Right atrium auricular region (tissue), 2 donors: Measurements from ENCODE around the gene LIPA. TPM values are rescaled to one million over a fixed set of nuclear protein-coding genes. Genes with fewer than 3 reads are reported as not detected.
"Not testable (repeated sequence)": the region's sequence is repeated elsewhere in the genome, so short reads cannot be mapped to it uniquely, and the experiment has no call there.

Experiments used
- DNase-seq: peaks from one replicate; pipeline ENCODE4 v3.0.0-alpha.2; 2019; ENCODE audit warnings: low spot score
- H3K27ac ChIP-seq, 2 donors: fragments of 200-600 bp; sonication (generic); 1 replicate in 1 of 2; 2 replicates in 1 of 2; pipeline ENCODE4 v1.5.1; 2016 to 2019
- H3K27me3 ChIP-seq, 2 donors: fragments of 200-600 bp; sonication (generic); one replicate each; pipeline versions ENCODE4 v1.5.1 to v1.6.0; 2017 to 2019
- H3K36me3 ChIP-seq: fragments of 200-600 bp; sonication (generic); one replicate; pipeline ENCODE4 v1.5.1; 2016
- H3K4me1 ChIP-seq, 2 donors: fragments of 200-600 bp; sonication (generic); one replicate each; pipeline versions ENCODE4 v1.5.1 to v1.6.0; 2017 to 2019
- H3K4me3 ChIP-seq, 2 donors: fragments of 200-600 bp; sonication (generic); 1 replicate in 1 of 2; 2 replicates in 1 of 2; pipeline ENCODE4 v1.5.1; 2017 to 2019; ENCODE audit warnings: mild to moderate bottlenecking in 1 of 2, moderate library complexity in 1 of 2
- H3K9me3 ChIP-seq, 2 donors: fragments of 200-600 bp; sonication (generic); one replicate each; pipeline ENCODE4 v1.5.1; 2019
- total RNA-seq, 2 donors: library from RNA; depleted of rRNA; stranded (reverse); fragments of >200 nt; gene quantifications; one replicate each; pipeline ENCODE4 v1.1.0, GENCODE V29; 2016
- TF ChIP-seq, protein P1 (sequence below), 2 donors: fragments of 200-600 bp; sonication (generic); IDR thresholded peaks; one replicate each; pipeline ENCODE4 v1.5.1; 2019; ENCODE audit warnings: antibody characterized with exemption in 2 of 2

LIPA gene
- total RNA-seq, 2 donors from 2014 or later = 17.6 to 25.7 TPM

DNA sequence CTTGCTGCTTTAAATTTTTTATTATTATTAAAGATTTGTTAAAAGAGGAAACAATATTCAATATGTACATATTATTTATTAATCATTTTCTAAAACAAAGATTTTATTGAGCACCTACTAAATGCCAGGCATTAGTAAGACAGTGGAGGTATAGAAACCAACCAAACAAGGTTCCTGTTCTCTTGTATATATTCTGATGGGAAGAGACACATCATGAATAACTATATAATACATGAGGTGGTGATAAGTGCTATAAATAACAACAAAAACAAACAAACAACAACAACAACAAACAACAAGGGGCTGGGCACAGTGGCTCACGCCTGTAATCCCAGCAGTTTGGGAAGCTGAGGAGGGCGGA, 630 bp upstream of the LIPA start:
- no peaks in the 10 kb centered on the region for H3K9me3 ChIP-seq
- TF ChIP-seq, protein P1, sequence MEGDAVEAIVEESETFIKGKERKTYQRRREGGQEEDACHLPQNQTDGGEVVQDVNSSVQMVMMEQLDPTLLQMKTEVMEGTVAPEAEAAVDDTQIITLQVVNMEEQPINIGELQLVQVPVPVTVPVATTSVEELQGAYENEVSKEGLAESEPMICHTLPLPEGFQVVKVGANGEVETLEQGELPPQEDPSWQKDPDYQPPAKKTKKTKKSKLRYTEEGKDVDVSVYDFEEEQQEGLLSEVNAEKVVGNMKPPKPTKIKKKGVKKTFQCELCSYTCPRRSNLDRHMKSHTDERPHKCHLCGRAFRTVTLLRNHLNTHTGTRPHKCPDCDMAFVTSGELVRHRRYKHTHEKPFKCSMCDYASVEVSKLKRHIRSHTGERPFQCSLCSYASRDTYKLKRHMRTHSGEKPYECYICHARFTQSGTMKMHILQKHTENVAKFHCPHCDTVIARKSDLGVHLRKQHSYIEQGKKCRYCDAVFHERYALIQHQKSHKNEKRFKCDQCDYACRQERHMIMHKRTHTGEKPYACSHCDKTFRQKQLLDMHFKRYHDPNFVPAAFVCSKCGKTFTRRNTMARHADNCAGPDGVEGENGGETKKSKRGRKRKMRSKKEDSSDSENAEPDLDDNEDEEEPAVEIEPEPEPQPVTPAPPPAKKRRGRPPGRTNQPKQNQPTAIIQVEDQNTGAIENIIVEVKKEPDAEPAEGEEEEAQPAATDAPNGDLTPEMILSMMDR (IDR thresholded peaks at IDR 0.05) = no peak
- H3K27me3 ChIP-seq = no peaks in the 10 kb centered on the region
- H3K4me1 ChIP-seq = peaks cover 0 to 12% of the 10 kb centered on the region in 2 donors
- H3K27ac ChIP-seq = peak overlapping the region; percentile 89
- H3K36me3 ChIP-seq = no peaks in the 10 kb centered on the region
- no peak for DNase-seq
- H3K4me3 ChIP-seq = peak overlapping the region; percentile 97 to 98

DNA sequence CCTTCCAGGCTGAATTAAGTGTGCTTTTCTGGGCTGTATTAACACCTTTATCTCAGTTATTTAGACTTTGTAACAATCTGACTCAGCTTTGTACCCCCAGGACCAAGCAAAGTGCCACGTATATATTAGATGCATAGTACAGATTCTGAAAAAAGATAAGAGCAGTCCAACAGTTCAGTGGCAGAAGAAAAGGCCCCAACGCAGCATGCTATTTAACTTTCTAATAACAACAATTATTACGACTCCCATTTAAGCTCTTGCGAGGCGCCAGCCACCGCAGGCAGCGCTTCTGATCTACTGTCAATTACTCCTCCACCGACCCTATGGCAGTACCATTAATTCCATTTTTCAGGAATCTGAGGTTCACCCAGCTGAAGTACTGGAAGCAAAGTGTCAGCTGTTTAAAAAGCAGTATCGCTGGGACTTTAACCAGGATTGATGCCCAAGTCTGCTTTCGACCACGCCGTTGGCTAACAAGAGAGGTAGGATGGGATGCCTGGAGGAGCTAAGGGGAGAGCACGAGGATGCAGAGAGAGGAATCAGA, 638 bp downstream of the LIPA start:
- H3K36me3 ChIP-seq = no peaks in the 10 kb centered on the region
- DNase-seq = no peak
- H3K9me3 ChIP-seq = no peaks in the 10 kb centered on the region
- peak overlapping the region; percentile 89 for H3K27ac ChIP-seq
- H3K4me3 ChIP-seq = peak overlapping the region; percentile 97 to 98
- TF ChIP-seq, protein P1 (IDR thresholded peaks at IDR 0.05) = no peak
- no peaks in the 10 kb centered on the region for H3K27me3 ChIP-seq
- H3K4me1 ChIP-seq = peaks cover 0 to 12% of the 10 kb centered on the region in 2 donors

DNA sequence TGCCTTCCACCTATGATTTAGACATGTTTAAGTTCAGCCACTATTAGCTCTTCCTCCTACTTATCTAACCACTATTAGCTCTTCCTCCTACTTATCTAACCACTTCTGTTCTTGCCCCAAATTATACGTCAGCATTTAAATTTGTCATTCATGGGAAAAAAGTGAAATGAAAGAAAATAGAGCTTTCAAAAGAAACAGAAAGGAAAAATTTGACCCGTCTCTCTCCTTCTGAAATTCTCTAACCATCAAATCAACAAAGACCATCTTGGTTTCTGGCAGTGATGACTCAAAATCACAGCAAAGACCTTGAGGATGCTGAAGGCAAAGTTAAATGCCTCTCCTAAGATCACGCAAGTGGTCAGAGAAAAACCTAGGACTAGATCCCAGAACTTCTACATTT, 2.6 kb downstream of the LIPA start:
- peaks cover 0 to 12% of the 10 kb centered on the region in 2 donors for H3K4me1 ChIP-seq
- H3K27ac ChIP-seq = no peak overlapping the region
- H3K4me3 ChIP-seq = no peak overlapping the region
- no peaks in the 10 kb centered on the region for H3K36me3 ChIP-seq
- no peaks in the 10 kb centered on the region for H3K9me3 ChIP-seq
- TF ChIP-seq, protein P1 (IDR thresholded peaks at IDR 0.05) = no peak
- no peaks in the 10 kb centered on the region for H3K27me3 ChIP-seq
- no peak for DNase-seq

DNA sequence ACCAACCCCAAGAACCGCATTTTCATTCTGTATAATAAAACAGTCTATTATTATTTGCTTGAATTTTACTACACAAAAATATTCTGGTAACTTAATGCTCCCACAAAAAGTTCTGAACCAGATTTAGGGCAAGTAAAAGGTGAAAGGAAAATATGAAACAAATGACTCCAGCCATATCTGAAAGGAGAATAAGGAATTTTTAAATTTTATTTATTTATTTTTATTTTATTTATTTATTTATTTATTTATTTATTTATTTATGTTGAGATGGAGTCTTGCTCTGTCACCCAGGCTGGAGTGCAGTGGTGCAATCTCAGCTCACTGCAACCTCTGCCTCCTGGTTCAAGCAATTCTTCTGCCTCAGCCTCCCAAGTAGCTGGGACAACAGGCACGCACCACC, 4.0 kb downstream of the LIPA start:
- H3K4me1 ChIP-seq = peaks cover 0 to 19% of the 10 kb centered on the region in 2 donors
- not testable (repeated sequence) for H3K27ac ChIP-seq, H3K9me3 ChIP-seq, DNase-seq, H3K36me3 ChIP-seq, H3K27me3 ChIP-seq, H3K4me3 ChIP-seq

DNA sequence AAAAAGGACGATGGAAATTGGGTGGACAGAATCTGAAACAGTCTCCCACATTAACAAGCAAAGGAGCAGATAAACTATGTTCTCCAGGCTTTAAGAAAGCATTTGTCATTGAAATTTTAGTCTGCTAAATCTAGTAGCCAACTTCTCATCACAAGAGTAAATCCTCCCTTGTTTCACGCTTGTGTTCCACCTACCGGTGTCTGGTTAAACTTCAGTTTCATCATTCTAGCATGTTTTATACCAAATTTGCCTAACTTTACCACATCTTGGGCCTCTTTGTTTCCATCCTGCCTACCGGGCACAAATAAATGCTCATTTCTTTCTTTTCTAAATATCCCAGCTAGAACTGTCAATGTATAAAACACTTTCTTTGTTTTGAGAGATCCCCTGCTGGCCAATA, 5.8 kb downstream of the LIPA start:
- no peak for DNase-seq
- Histone ChIP-seq H3K4me3 (no peak overlapping the region), H3K4me1 (peaks cover 0 to 32% of the 10 kb centered on the region in 2 donors), H3K36me3 (no peaks in the 10 kb centered on the region), H3K27me3 (no peaks in the 10 kb centered on the region), H3K27ac (no peak overlapping the region), H3K9me3 (no peaks in the 10 kb centered on the region)
- TF ChIP-seq, protein P1 (IDR thresholded peaks at IDR 0.05) = no peak

DNA sequence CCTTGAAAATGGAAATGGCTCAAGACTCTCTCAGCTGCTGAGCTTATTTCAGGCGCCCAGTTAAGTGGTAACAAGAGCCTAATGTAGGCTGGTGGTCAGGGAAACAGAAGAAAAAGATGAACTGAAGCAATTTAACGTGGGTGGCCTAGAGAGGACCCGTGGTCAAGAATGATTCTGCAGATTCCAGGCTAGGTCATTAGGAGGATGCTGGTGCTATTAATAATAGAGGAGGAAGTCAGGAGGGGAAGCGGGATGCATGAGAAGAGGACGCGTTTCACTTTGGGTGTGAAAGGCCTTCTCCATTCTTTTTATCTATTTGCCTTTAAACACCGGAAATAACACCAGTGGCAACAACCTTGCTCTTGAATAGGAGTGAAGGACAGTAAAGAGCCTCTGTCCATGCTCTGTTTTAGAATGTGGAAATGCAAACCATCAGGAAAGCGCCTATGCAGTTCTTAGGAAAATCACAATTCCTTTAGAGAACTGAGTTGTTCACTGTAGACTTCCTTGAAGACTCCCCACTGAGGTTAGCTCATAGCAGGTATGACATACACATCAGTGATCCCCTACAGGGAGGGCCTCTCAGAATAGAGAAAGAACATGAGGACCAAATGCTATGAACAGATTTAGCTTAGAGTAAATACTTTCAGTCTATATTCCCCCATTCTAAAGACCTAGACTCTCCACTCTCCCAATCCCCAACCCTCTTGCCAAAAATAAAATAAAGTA, 8.6 kb downstream of the LIPA start:
- Histone ChIP-seq H3K27ac (no peak overlapping the region), H3K27me3 (no peaks in the 10 kb centered on the region), H3K4me3 (no peak overlapping the region), H3K4me1 (peaks cover 0 to 27% of the 10 kb centered on the region in 2 donors), H3K9me3 (no peaks in the 10 kb centered on the region), H3K36me3 (peaks cover 6% of the 10 kb centered on the region)
- TF ChIP-seq, protein P1 (IDR thresholded peaks at IDR 0.05) = no peak
- no peak for DNase-seq
